GM18505 (cell line): ENCODE data around the gene KPNA6.
A peak's percentile ranks its signal among the peaks of the same experiment; 100 is the strongest.

Experiments used
- ATAC-seq: cut with Tn5 transposase; IDR thresholded peaks from one replicate; pipeline ENCODE4 v1.9.1; 2021; ENCODE audit not compliant: unreplicated experiment
- POLR2A ChIP-seq: IDR thresholded peaks from 4 replicates; pipeline ENCODE4 v1.6.1; 2011; ENCODE audit warnings: borderline replicate concordance; ENCODE audit not compliant: insufficient read depth, insufficient read length; ENCODE audit errors: extremely low read depth

KPNA6 gene

DNA sequence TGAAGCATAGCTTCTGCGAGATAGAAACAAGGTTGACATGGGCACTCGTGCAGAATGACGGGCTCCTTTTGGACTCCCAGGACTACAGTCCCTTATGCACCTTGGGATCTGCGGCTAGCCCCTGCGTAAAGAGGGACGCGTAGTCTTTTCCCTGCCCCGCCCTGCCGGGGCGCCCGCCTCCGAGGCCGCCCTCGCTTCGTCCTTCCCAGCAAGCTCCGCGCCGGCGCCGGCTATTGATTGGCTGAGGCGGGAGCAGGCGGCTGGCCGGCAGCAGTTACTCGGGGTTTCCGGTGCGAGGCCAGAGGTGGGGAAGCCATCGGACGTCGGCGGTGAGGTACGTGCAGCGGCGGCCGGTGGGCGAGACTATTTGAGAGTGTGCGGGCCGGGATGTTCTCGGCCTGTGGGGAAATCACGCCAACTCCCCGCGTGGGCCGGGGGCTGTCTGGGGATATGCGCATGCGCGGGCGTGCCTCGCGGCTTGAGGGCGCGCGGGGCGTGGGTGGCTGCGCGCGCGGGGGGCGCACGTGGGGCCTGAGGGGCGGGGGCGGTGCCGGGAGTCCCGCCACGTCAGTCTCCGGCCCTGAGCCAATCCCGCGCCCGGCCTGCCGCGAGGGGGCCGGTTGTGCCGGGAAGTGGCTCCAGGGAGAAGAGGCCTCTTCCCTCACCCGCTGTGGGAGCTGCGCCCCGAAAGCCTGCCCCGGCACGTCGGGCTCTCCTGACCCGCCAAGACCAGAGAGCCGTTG lies 71.8 kb downstream of the KPNA6 start, which contains the start of gene TXLNA:
TSS of gene TXLNA (plus strand) at position 233 of the 743 bp plus-strand sequence. CDS start 671 bp downstream, outside the sequence.
- peak; percentile 94 for TF ChIP-seq POLR2A
- peak; percentile 82 for ATAC-seq

DNA sequence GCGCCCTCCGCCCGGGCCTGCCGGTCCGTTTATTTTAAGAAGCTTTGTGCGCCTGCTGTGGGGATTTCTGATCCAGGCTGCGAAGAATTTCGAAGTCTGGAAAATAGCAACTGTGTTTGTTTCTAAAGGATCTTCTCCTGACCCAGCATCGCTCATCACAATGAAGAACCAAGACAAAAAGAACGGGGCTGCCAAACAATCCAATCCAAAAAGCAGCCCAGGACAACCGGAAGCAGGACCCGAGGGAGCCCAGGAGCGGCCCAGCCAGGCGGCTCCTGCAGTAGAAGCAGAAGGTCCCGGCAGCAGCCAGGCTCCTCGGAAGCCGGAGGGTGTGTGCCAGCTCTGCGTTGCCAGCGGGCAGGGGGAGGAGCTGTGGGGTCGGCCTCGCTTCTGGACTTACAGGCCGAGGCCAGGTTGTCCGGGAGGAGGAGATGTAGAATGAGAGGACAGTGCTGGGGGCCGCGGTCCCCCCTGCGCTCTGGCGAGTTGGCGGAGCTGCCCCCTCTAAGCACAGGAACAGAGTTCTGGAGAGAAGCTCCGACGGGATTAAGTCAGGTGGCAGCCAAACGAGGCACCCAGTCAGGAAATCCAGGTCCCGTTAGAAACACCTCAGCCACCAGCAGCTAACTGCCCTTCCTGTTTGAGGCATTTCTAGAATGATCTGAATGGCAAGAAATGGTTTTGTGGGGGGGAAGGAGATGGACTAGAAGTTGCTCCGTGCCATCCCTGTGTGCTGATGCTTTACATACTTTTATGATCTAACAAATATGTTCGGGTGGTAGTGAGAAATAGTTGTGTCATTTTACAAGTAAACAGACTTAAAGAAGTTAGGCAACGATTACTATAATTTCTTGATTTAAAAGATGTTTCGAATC lies 72.6 kb downstream of the KPNA6 start:
- peak; percentile 14 for TF ChIP-seq POLR2A
- ATAC-seq = no peak

DNA sequence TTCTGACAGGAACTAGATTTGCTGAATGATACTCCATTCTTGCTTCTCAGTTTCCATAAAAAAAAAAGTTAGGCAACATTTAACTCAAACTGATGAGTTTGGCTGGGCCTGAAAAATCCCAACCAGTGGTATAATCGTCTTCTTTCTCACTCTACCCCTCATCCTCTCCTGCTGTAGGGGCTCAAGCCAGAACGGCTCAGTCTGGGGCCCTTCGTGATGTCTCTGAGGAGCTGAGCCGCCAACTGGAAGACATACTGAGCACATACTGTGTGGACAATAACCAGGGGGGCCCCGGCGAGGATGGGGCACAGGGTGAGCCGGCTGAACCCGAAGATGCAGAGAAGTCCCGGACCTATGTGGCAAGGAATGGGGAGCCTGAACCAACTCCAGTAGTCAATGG lies 73.2 kb downstream of the KPNA6 start:
- TF ChIP-seq POLR2A = no peak
- no peak for ATAC-seq

DNA sequence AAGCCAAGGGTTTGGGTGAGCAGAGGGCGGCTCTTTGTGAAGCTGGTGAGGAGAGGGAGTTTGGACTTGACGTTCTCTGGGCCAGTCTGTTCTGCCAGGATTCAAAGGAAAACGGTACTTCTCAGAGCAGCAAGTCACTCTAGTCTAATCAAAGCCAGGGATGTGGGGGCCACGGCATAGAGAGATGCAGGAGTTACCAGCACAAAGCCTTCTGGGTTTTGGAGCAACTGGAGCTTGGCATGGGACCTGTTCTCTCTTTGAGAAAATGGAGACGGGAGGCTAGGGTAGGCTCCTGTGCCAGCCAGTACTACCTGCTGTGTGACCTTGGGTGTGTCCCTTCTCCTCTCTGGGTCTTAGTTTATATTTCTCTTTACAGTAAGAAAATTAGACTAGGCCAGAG lies 73.7 kb downstream of the KPNA6 start:
- ATAC-seq = no peak

DNA sequence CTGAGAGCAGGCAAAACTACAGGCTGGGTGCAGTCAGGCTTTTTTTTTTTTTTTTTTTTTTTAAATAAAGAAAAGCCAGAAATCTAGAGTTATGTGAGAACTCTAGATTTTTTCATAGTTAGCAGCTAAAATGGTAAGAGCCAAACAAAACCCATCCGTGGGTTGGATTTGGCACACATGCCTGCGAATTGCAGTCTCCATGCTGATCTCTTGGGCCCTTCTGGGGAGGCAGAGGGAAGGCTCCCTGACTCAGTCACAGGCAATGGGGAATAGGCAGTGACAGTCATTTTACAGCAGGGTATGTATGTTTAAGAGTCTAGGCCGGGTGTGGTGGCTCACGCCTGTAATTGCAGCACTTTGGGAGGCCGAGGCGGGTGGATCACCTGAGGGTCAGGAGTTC lies 74.2 kb downstream of the KPNA6 start:
- no peak for TF ChIP-seq POLR2A

More for the DNA sequence above, 73.7 kb downstream of the KPNA6 start:
- no peak for TF ChIP-seq POLR2A

DNA sequence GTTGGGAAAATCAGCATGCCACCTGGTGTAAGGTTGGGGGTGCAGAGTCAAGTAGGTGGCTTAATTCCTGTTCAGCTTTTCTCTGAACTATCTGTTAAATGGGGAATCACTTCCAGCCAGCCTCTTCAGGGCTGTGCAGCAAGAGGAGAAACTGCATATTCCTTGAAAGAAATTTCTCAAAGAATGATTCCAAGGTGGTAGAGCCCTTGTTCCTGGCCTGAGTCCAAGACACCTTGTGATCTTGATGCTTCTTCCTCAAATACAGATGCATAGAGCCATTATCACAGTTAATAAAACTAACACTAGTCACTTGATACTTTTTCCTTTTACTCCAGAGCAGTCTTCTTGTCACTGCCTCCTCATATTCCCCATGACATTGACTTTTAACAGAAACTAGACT lies 76.8 kb downstream of the KPNA6 start:
- TF ChIP-seq POLR2A = no peak
- no peak for ATAC-seq

More for the DNA sequence above, 74.2 kb downstream of the KPNA6 start:
- ATAC-seq = no peak

DNA sequence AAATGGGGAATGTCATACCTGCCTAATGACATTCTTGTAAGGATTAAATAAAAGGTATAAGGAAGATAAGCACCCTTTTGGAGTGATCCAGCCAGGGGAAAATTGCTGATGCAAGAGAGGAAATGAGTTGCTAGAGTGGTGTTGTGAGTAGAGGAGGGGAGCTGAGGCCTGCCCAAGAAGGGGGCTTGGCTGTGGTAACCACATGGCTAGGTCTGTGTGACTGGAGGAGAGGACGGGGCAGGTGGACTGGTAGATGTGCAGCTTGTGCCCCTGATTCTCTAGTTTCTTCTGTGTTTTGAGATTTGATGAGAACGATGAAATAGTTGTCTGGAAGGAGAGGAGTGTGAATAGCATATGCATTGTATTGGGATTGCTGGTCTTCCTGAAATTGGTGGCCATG lies 78.2 kb downstream of the KPNA6 start:
- no peak for ATAC-seq
- TF ChIP-seq POLR2A = no peak

DNA sequence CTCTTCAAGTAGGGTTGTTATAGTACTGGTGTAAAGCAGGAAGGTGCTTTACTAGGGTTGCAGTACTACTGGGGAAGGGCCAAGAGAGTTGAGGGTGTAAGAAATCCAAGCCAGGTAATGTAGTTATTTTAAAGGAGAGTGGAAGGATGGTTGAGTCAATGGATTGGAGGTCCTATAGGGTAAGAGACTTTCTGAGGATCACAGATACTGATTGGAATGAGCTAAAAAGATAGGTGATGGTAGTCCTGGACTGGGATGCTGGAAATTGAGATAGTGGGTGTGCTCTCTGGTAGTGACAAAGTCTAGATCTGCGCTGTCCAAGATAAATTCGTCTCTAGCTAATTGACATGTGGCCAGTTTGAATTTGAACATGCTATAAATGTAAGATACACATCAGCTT lies 78.6 kb downstream of the KPNA6 start:
- ATAC-seq = no peak
- peak; percentile 31 for TF ChIP-seq POLR2A

DNA sequence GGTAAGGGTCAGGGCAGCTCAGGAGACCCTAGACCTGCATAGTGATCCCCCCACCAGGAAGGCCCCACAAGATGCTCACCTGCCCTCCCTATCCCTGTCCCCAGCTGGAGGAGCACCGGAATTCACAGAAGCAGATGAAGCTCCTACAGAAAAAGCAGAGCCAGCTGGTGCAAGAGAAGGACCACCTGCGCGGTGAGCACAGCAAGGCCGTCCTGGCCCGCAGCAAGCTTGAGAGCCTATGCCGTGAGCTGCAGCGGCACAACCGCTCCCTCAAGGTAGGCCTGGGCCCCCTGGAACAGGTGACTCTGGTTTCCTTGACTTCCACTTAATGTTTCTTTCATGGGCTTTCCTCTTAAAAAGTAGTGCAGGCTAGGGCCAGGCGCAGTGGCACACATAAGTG lies 80.0 kb downstream of the KPNA6 start:
- ATAC-seq = no peak
- no peak for TF ChIP-seq POLR2A

DNA sequence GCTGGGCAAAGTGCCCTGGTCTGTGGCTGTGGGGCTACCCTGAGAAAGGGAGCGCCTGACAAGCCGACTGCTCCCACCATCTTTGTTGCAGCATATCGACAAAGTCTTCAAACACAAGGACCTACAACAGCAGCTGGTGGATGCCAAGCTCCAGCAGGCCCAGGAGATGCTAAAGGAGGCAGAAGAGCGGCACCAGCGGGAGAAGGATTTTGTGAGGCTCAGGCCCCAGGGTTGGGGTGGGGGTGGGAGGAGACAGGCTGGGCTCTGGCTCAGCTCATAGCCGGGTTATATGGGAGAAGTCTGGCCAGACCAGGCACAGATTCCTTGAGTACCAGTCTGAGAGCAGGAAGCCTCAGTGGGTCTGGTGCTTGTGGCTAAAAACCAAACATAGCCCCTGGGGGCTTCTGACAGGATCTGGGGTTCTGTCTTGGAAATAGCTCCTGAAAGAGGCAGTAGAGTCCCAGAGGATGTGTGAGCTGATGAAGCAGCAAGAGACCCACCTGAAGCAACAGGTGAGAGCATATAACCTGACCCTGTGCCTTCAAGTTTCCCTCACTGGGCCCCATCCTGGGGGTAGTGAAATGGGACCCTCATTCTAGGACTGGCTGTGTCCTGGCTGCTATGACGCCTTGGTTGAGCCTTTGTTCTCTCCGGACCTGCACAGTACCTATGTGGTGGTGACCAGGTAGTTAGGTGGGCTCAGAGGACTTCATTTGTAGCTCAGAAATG lies 84.5 kb downstream of the KPNA6 start:
- no peak for TF ChIP-seq POLR2A
- no peak for ATAC-seq

DNA sequence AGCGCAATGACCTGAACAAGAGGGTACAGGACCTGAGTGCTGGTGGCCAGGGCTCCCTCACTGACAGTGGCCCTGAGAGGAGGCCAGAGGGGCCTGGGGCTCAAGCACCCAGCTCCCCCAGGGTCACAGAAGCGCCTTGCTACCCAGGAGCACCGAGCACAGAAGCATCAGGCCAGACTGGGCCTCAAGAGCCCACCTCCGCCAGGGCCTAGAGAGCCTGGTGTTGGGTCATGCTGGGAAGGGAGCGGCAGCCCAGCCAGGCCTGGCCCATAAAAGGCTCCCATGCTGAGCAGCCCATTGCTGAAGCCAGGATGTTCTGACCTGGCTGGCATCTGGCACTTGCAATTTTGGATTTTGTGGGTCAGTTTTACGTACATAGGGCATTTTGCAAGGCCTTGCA lies 87.1 kb downstream of the KPNA6 start:
- TF ChIP-seq POLR2A = no peak
- ATAC-seq = no peak

DNA sequence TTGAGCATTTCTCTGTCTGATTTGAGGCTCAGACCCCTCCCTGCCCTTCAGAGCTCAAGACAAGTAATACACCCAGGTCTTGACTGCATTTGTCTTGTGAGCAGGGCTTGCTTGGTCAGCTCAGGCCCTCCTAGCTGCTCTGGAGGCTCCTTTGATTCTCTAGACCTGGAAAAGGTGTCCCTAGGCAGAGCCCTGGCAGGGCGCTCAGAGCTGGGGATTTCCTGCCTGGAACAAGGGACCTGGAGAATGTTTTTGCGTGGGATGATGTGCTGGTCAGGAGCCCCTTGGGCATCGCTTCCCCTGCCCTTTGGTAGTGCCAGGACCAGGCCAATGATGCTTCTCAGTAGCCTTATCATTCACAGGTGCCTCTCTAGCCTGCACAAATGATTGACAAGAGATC lies 87.7 kb downstream of the KPNA6 start:
- ATAC-seq = no peak
- no peak for TF ChIP-seq POLR2A

DNA sequence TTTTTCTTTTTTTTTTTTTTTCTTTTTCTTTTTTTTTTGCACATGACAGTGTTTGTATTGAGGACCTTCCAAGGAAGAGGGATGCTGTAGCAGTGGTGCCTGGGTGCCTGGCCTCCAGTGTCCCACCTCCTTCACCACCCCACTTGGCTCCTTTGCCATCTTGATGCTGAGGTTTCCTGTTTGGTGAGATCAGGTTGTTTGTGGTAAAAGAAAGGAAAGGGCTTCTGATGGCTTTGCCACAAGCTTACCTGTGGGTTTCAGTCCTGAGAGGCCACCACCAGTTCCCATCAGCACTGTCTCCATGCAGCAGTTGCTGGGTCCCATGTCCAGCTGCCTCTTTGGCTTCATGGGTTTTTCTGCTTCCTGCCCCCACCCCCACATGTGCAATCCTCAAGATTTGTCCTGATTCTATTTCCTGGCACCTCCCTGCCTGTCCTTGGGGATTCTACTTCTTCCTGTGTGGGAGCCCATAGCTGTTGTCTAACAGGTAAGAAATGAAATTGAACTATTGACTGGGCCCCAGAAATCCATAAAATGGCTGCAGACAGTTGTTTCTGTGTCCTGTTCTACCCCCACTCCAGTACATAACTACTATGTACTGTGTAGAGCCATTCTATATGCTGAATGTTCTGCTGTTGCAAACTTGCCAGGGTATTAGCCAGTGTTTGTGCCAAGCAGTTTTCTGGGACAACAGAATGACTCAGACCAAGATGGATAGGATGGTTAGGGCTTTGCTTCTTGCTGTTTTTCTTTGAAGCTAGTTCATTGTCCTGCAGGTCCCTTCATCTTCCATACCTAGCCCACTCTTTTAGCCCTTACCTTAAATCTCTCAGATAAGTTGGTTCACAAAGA lies 88.3 kb downstream of the KPNA6 start:
- no peak for TF ChIP-seq POLR2A
- no peak for ATAC-seq

DNA sequence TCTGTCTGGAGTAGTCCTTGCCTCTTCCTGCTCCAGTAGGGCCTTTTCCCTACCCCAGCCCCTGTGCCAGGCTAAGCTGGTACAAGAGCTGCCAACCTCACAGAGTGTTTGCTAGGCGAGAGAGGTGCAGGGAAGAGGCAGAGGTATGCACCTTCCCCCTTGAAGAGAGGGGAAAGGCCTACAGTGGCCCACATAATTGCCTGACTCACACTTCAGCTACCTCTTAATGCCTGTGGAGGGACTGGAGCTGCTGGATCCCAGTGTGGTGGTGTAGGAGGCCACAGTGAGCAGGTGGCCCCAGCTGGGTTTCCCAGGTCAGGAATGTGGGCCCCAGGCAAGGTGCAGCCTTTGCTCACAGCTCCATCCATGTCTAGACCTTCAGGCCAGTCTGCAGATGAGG lies 89.2 kb downstream of the KPNA6 start:
- TF ChIP-seq POLR2A = no peak
- ATAC-seq = no peak
